Measurements from ENCODE around the gene BCAS1.

- TF ChIP-seq CTCF (IDR thresholded peaks at IDR 0.05; ENCODE audit: borderline replicate concordance, extremely low read depth, low read length, poor library complexity, severe bottlenecking) (peak; percentile 100), EZH2 (IDR thresholded peaks at IDR 0.05; ENCODE audit: borderline replicate concordance, low read depth, low read length, severe bottlenecking) (no peak)
These were observed 154.8 kb downstream of the BCAS1 start for GRCh38 chr20:53915446-53916172.

All from DND-41 (cell line).